K562 (cell line): ENCODE results near the gene EXT2. TPM values are rescaled to one million over a fixed set of nuclear protein-coding genes. Genes with fewer than 3 reads are reported as not detected.

Source experiments
- ATAC-seq: fragments of 200-7000 bp; cut with Tn5 transposase; 3 replicates; pipeline ENCODE4 v1.9.1; 2020; ENCODE audit warnings: moderate library complexity
- BruUV-seq: library from RNA; stranded (reverse); fragments of 400-500 nt; replicated peaks from 2 replicates; lab custom pipeline; 2021; lab: Mats Ljungman, UMichigan
- CTCF ChIA-PET: fragments of 300-600 bp; formaldehyde crosslinking; extraction: SDS; loops from one replicate; lab custom pipeline; 2021; ENCODE audit warnings: low intra/inter-chr PET ratio; lab: Yijun Ruan, JAX
- POLR2A ChIA-PET: fragments of 300-600, 350-650 bp; sonication (Branson Sonifier 250); formaldehyde crosslinking; extraction: SDS; loops from one replicate; lab custom pipeline; 2021; ENCODE audit warnings: antibody characterized with exemption, inconsistent platforms; lab: Yijun Ruan, JAX
- DNase-seq, 4 experiments: peaks; one replicate each; pipeline versions ENCODE4 v3.0.0 to v3.0.0-alpha.2; 2011 to 2018; ENCODE audit warnings: low spot score in 3 of 4, mixed read lengths in 3 of 4; ENCODE audit errors: extremely low read depth in 1 of 4
- FAIRE-seq: peaks from 2 replicates; lab custom pipeline; 2011; peaks lifted over from hg19 to GRCh38; lab: Jason Lieb, UNC
- H2AFZ ChIP-seq: 2 replicates; pipeline ENCODE4 v1.6.0; 2011; ENCODE audit warnings: low read depth, low read length, control low read depth, inconsistent platforms
- H3K27ac ChIP-seq: fragments of 200-600 bp; 3 replicates; pipeline ENCODE4 v1.8.0; 2011; ENCODE audit warnings: low read depth, mild to moderate bottlenecking, control low read depth, inconsistent platforms, low read length, moderate library complexity, mixed read lengths; ENCODE audit errors: extremely low read depth
- H3K27me3 ChIP-seq, 2 experiments: fragments of 300-600 bp in 1 of 2; 2 replicates in 1 of 2; 3 replicates in 1 of 2; pipeline versions ENCODE4 v1.6.0 to v1.8.0; 2011; ENCODE audit warnings: inconsistent platforms in 2 of 2, low read length in 2 of 2, mild to moderate bottlenecking in 1 of 2, mixed read lengths in 1 of 2, moderate library complexity in 1 of 2; ENCODE audit not compliant: control insufficient read depth in 2 of 2, insufficient read depth in 2 of 2
- H3K36me3 ChIP-seq: fragments of 300-600 bp; 3 replicates; pipeline ENCODE4 v1.8.0; 2011; ENCODE audit warnings: mild to moderate bottlenecking, low read length, inconsistent platforms; ENCODE audit not compliant: control insufficient read depth, insufficient read depth
- H3K4me1 ChIP-seq, 2 experiments: fragments of 200-600 bp in 1 of 2; replicated peaks in 1 of 2; 2 replicates in 1 of 2; 3 replicates in 1 of 2; pipeline versions ENCODE4 v1.5.1 to v1.8.0; 2011; ENCODE audit warnings: inconsistent platforms in 2 of 2, low read length in 2 of 2, mild to moderate bottlenecking in 1 of 2, mixed read lengths in 1 of 2, moderate library complexity in 1 of 2; ENCODE audit not compliant: control insufficient read depth in 2 of 2, insufficient read depth in 2 of 2
- H3K4me2 ChIP-seq: 2 replicates; pipeline ENCODE4 v1.6.1; 2011; ENCODE audit warnings: low read length, control low read depth, inconsistent platforms, mixed read lengths; ENCODE audit not compliant: insufficient read depth
- H3K4me3 ChIP-seq: fragments of 200-600 bp; sonication (generic), shearing (Covaris generic); 2 replicates; pipeline ENCODE4 v1.5.1; 2016; ENCODE audit warnings: control low read depth, inconsistent platforms
- H3K79me2 ChIP-seq: fragments of 200-600 bp; 3 replicates; pipeline ENCODE4 v1.8.0; 2011; ENCODE audit warnings: low read length, inconsistent platforms; ENCODE audit not compliant: control insufficient read depth, insufficient read depth
- H3K9ac ChIP-seq, 2 experiments: 2 replicates each; pipeline versions ENCODE4 v1.6.0 to v1.6.1; 2011; ENCODE audit warnings: low read depth in 2 of 2, low read length in 2 of 2, control low read depth in 1 of 2, inconsistent platforms in 1 of 2, mild to moderate bottlenecking in 1 of 2, mixed read lengths in 1 of 2; ENCODE audit not compliant: insufficient read depth in 1 of 2
- H3K9me1 ChIP-seq: one replicate; pipeline ENCODE4 v1.6.0; 2011; ENCODE audit warnings: inconsistent platforms, mild to moderate bottlenecking, low read length, moderate library complexity; ENCODE audit not compliant: control insufficient read depth, insufficient read depth
- H3K9me3 ChIP-seq: replicated peaks from 2 replicates; pipeline ENCODE4 v1.5.1; 2011; ENCODE audit warnings: low read depth, low read length, inconsistent platforms; ENCODE audit not compliant: control insufficient read depth, insufficient read depth
- H4K20me1 ChIP-seq: replicated peaks from 2 replicates; pipeline ENCODE4 v1.6.1; 2011; ENCODE audit warnings: low read length, inconsistent platforms, mixed read lengths; ENCODE audit not compliant: control insufficient read depth, insufficient read depth
- CHD1 ChIP-seq: fragments of 200-600 bp; sonication (generic); IDR thresholded peaks from one replicate; pipeline ENCODE4 v1.6.1; 2012; ENCODE audit warnings: mild to moderate bottlenecking, moderate library complexity, low read length, inconsistent platforms
- GTF2B ChIP-seq: IDR thresholded peaks from 2 replicates; pipeline ENCODE4 v1.6.1; 2011; ENCODE audit not compliant: insufficient read length; ENCODE audit errors: extremely low read depth
- NR1H2 ChIP-seq: sonication (generic); formaldehyde crosslinking; IDR thresholded peaks from 2 replicates; pipeline ENCODE4 v1.4.0; 2020; ENCODE audit warnings: mild to moderate bottlenecking, missing genetic modification reagents
- RBBP5 ChIP-seq: fragments of 200-600 bp; sonication (generic); IDR thresholded peaks from 2 replicates; pipeline ENCODE4 v1.6.1; 2012; ENCODE audit warnings: borderline replicate concordance, mild to moderate bottlenecking, low read length, control low read depth, inconsistent platforms; ENCODE audit not compliant: insufficient read depth, poor library complexity, severe bottlenecking
- SP2 ChIP-seq: IDR thresholded peaks from 2 replicates; pipeline ENCODE4 v1.6.1; 2011; ENCODE audit warnings: mild to moderate bottlenecking, low read depth, low read length, moderate library complexity; ENCODE audit not compliant: poor library complexity, severe bottlenecking; ENCODE audit errors: extremely low read depth
- THAP12 ChIP-seq: fragments of 250-450 bp; sonication (Bioruptor Pico); IDR thresholded peaks from 2 replicates; pipeline ENCODE4 v1.9.0; 2021; ENCODE audit warnings: mild to moderate bottlenecking, inconsistent platforms
- ZBED1 ChIP-seq: IDR thresholded peaks from 2 replicates; pipeline ENCODE4 v1.6.1; 2014
- ZZZ3 ChIP-seq: fragments of 450-650 bp; IDR thresholded peaks from 2 replicates; pipeline ENCODE4 v1.6.1; 2016; ENCODE audit warnings: antibody characterized with exemption, mild to moderate bottlenecking, moderate library complexity
- WGBS: fragments of 100-300 bp; shearing (Covaris generic); methylation state at CpG from one replicate; pipeline ENCODE4 v1.1.6; 2016; ENCODE audit warnings: low coverage, mixed read lengths; ENCODE audit not compliant: insufficient coverage; ENCODE audit errors: missing lambda C conversion rate; 5-methylcytosine and 5-hydroxymethylcytosine counted together
- in situ Hi-C: fragments of 300-500 bp; cut with MboI; formaldehyde crosslinking; loops from 4 replicates; pipeline ENCODE4 v1.15.0; 2018; ENCODE audit warnings: inconsistent platforms, mixed read lengths
- intact Hi-C: fragments of 100-400 bp; cut with micrococcal nuclease; formaldehyde crosslinking; loops from 2 replicates; pipeline ENCODE4 v1.14.2; 2022
- polyA plus RNA-seq, 8 experiments: library from polyadenylated mRNA; depleted of rRNA in 4 of 8; stranded (reverse) in 5 of 8; unstranded in 3 of 8; fragments of >200 nt; fragmentation: Nextera tagmentation in 2 of 8; fragmentation: Illumina TruSeq in 1 of 8; extraction: Ambion mirVana in 2 of 8; extraction: Trizol in 1 of 8; gene quantifications; 2 replicates each; pipeline versions ENCODE4 v1.2.1 to v1.2.3, GENCODE V29; 2011 to 2014; ENCODE audit warnings: inconsistent platforms in 1 of 8, missing spikeins in 1 of 8
- total RNA-seq, 7 experiments: library from RNA; depleted of rRNA in 6 of 7; stranded (reverse); fragments of >200 nt in 6 of 7; fragmentation: Illumina TruSeq in 2 of 7; extraction: Trizol in 2 of 7; gene quantifications; 2 replicates each; pipeline versions ENCODE4 v1.2.1 to v1.2.3, GENCODE V29; 2011 to 2021; ENCODE audit warnings: low replicate concordance in 1 of 7

EXT2 gene
- total and polyA plus RNA-seq, 9 of the 15 experiments (the other 6 are each of a cell fraction or from before 2014, with no cell fraction given): 7.5 to 52.1 (median 38.1) TPM

- CTCF ChIA-PET: no interaction called here
- no peaks in the 10 kb centered on the region for H4K20me1 ChIP-seq
- intact Hi-C loops: no loop called here
Observed at GRCh38 chr11:44165432-44165831, 70.0 kb downstream of the EXT2 start.

More at GRCh38 chr11:44165432-44165831, 70.0 kb downstream of the EXT2 start:
- no peak overlapping the region for H3K4me2 ChIP-seq
- no peaks in the 10 kb centered on the region for H3K4me1 ChIP-seq
- BruUV-seq: no TSS peak
- no peak for DNase-seq
- no peaks in the 10 kb centered on the region for H3K79me2 ChIP-seq
- H3K9me3 ChIP-seq: no peaks in the 10 kb centered on the region
- no peak for ATAC-seq
- H3K4me3 ChIP-seq: no peak overlapping the region
- POLR2A ChIA-PET: interaction anchor here (1.1 kb wide), 1 partner anchor 12 kb away, joined by 3 read pairs; no protein-coding TSS in a partner anchor
- no peak for TF ChIP-seq ZZZ3
- TF ChIP-seq NR1H2 (CRISPR knock-in tag): no peak
- TF ChIP-seq ZBED1: no peak
- TF ChIP-seq RBBP5: no peak
- no peak for TF ChIP-seq SP2
- no peak for TF ChIP-seq GTF2B
- TF ChIP-seq THAP12: no peak
- TF ChIP-seq CHD1: no peak
- WGBS: 100% methylated on average over 1 of the region's 1 CpG
- H3K36me3 ChIP-seq: no peaks in the 10 kb centered on the region
- FAIRE-seq: no peak
- H2AFZ ChIP-seq: no peak overlapping the region
- in situ Hi-C loops: no loop called here
- H3K27ac ChIP-seq: no peak overlapping the region
- H3K9ac ChIP-seq: no peak overlapping the region
- H3K27me3 ChIP-seq: no peaks in the 10 kb centered on the region
- no peaks in the 10 kb centered on the region for H3K9me1 ChIP-seq
